ENCODE results near the gene MUL1.
"Not testable (repeated sequence)": the region's sequence is repeated elsewhere in the genome, so short reads cannot be mapped to it uniquely, and the experiment has no call there.

- TF ChIP-seq, protein P1, sequence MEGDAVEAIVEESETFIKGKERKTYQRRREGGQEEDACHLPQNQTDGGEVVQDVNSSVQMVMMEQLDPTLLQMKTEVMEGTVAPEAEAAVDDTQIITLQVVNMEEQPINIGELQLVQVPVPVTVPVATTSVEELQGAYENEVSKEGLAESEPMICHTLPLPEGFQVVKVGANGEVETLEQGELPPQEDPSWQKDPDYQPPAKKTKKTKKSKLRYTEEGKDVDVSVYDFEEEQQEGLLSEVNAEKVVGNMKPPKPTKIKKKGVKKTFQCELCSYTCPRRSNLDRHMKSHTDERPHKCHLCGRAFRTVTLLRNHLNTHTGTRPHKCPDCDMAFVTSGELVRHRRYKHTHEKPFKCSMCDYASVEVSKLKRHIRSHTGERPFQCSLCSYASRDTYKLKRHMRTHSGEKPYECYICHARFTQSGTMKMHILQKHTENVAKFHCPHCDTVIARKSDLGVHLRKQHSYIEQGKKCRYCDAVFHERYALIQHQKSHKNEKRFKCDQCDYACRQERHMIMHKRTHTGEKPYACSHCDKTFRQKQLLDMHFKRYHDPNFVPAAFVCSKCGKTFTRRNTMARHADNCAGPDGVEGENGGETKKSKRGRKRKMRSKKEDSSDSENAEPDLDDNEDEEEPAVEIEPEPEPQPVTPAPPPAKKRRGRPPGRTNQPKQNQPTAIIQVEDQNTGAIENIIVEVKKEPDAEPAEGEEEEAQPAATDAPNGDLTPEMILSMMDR (conservative IDR thresholded peaks at IDR 0.05; ENCODE audit: low read length): not testable (repeated sequence)
- TF ChIP-seq EZH2phosphoT487 (IDR thresholded peaks at IDR 0.05; ENCODE audit: borderline replicate concordance): not testable (repeated sequence)
Measured at GRCh38 chr1:20496725-20497383, 11.1 kb downstream of the MUL1 start.

Data from Loucy (cell line).